ENCODE measurements around the gene HNRNPUL2. TPM values are rescaled to one million over a fixed set of nuclear protein-coding genes. Genes with fewer than 3 reads are reported as not detected.
"Not testable (repeated sequence)": the region's sequence is repeated elsewhere in the genome, so short reads cannot be mapped to it uniquely, and the experiment has no call there.

The HNRNPUL2 gene
- total RNA-seq, 1 experiment from 2014 or later, result 62.9 TPM

DNA sequence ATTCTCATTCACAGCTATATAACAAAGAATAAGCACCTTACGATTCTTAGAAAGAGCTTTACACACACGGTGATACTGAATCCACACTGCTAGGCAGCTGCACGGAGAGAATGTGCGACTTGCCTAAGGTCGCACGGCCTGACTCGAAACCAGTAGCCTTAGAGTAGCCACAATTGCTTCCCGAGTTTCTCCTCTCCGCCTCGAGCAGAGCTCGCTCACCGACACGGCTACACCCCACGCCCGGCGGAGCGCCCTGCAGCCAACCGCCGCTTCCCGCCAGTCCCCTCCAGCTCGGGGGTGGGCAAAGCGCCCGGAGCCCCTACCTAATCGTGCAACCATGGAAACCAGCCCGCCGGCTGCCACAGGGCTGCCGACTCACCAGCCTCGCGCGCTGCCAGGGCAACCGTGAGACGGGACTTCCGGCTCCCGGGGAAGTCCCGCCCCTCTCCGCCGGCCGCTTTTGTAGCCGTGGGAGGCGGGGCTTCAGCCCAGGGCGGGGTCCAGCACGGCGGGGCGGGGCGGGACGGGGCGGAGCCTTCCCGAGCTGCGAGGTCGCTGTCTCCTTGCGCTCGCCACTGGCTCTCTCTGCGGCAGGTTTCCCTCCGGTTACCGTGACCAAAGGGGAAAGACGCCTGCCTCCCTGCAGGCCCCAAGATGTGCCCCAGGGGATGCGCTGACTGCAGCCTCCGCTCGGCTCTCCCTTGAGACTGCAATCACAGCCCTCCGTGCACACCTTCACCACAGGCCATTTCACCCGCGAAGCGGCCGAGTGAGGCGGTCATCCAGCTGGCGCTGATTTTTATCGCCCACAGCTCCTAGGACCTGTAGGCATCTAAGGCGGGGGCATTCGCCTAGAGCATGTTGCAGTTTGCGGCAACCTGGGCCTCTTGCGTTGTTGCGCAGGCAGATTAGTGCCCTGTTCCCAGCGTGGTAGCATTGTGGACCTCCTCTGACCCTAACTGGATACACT lies 21.1 kb downstream of the HNRNPUL2 start:
- Histone ChIP-seq H3K9me3 (no peaks in the 10 kb centered on the region), H3K4me1 (peaks cover 9% of the 10 kb centered on the region; the same call in 1 of the 2 replicates), H3K27me3 (replicated peaks; ENCODE audit: control insufficient read depth, insufficient read depth, low read length) (no peaks in the 10 kb centered on the region), H3K4me3 (ENCODE audit: low read depth, low read length) (peak overlapping the region; percentile 55), H3K36me3 (ENCODE audit: control insufficient read depth, insufficient read depth, low read length) (peaks cover 1% of the 10 kb centered on the region; the same call in 1 of the 2 replicates)
- TSS peak; percentile 20 for BruUV-seq (replicated peaks)
- Mint-ChIP-seq H3K36me3 (ENCODE audit: insufficient read depth, unreplicated experiment) (peaks cover 79% of the 10 kb centered on the region), H3K27ac (ENCODE audit: unreplicated experiment) (peak overlapping the region; percentile 97), H3K4me1 (ENCODE audit: low read depth, unreplicated experiment) (peaks cover 18% of the 10 kb centered on the region), H3K27me3 (ENCODE audit: insufficient read depth, unreplicated experiment) (no peaks in the 10 kb centered on the region), H3K9me3 (ENCODE audit: unreplicated experiment) (no peaks in the 10 kb centered on the region), H3K4me3 (ENCODE audit: unreplicated experiment) (peak overlapping the region; percentile 96)
- ChIA-PET POLR2A (interaction anchor here (0.6 to 1.8 kb wide), 10 partner anchors 21 to 132 kb away, joined by 3 to 18 read pairs (median 5); partner anchors contain the start of genes C11orf98, CSKMT, EEF1G and HNRNPUL2), CTCF (interaction anchor here (0.6 to 1.8 kb wide), 11 partner anchors 12 to 1252 kb away, joined by 3 to 7 read pairs (median 4); partner anchors contain the start of genes B3GAT3, HNRNPUL2, LBHD1 and TAF6L)
- intact Hi-C loops (cut with micrococcal nuclease; ENCODE audit: unreplicated experiment), result no loop called here
- TF ChIP-seq, protein P1, sequence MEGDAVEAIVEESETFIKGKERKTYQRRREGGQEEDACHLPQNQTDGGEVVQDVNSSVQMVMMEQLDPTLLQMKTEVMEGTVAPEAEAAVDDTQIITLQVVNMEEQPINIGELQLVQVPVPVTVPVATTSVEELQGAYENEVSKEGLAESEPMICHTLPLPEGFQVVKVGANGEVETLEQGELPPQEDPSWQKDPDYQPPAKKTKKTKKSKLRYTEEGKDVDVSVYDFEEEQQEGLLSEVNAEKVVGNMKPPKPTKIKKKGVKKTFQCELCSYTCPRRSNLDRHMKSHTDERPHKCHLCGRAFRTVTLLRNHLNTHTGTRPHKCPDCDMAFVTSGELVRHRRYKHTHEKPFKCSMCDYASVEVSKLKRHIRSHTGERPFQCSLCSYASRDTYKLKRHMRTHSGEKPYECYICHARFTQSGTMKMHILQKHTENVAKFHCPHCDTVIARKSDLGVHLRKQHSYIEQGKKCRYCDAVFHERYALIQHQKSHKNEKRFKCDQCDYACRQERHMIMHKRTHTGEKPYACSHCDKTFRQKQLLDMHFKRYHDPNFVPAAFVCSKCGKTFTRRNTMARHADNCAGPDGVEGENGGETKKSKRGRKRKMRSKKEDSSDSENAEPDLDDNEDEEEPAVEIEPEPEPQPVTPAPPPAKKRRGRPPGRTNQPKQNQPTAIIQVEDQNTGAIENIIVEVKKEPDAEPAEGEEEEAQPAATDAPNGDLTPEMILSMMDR (IDR thresholded peaks at IDR 0.05; ENCODE audit: insufficient read depth in 1 of 2, low read depth in 1 of 2, low read length in 1 of 2, severe bottlenecking in 1 of 2, unreplicated experiment in 1 of 2), result no peak
- DNase-seq, result peak; percentile 91 to 95

DNA sequence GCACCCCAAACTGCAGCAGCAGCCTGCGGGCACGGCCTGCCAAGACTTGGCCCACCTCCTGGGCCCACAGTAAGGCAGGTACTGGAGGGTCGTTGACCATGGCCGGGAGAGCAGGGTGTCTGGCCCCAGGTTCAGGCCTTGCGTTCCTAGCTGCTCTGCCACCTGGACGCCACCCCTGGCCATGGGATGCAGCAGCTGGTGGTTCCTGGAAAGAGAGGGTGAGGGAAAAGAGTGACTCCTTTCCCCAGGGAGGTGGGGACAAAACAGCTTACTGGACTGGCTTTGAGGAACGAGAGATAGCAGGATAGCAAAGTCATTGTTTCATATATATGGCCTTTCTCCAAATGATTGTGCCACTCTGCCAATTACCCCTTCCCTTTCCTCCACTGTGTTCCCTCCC lies 21.8 kb downstream of the HNRNPUL2 start:
- peak overlapping the region; percentile 55 for H3K4me3 ChIP-seq (ENCODE audit: low read depth, low read length)
- peaks cover 1% of the 10 kb centered on the region; the same call in 1 of the 2 replicates for H3K36me3 ChIP-seq (ENCODE audit: control insufficient read depth, insufficient read depth, low read length)
- peak overlapping the region; percentile 97 for H3K27ac Mint-ChIP-seq (ENCODE audit: unreplicated experiment)
- no peaks in the 10 kb centered on the region for H3K27me3 Mint-ChIP-seq (ENCODE audit: insufficient read depth, unreplicated experiment)
- peaks cover 9% of the 10 kb centered on the region; the same call in 1 of the 2 replicates for H3K4me1 ChIP-seq
- intact Hi-C loops (cut with micrococcal nuclease; ENCODE audit: unreplicated experiment), result no loop called here
- H3K9me3 ChIP-seq, result no peaks in the 10 kb centered on the region
- no peaks in the 10 kb centered on the region for H3K27me3 ChIP-seq (replicated peaks; ENCODE audit: control insufficient read depth, insufficient read depth, low read length)
- no peak for DNase-seq
- no peaks in the 10 kb centered on the region for H3K9me3 Mint-ChIP-seq (ENCODE audit: unreplicated experiment)
- peaks cover 18% of the 10 kb centered on the region for H3K4me1 Mint-ChIP-seq (ENCODE audit: low read depth, unreplicated experiment)
- H3K36me3 Mint-ChIP-seq (ENCODE audit: insufficient read depth, unreplicated experiment), result peaks cover 77% of the 10 kb centered on the region
- ChIA-PET POLR2A (interaction anchor here (0.6 to 1.8 kb wide), 7 partner anchors 22 to 132 kb away, joined by 5 to 18 read pairs (median 6); partner anchors contain the start of genes C11orf98, CSKMT, EEF1G and HNRNPUL2), CTCF (interaction anchor here (0.6 to 1.8 kb wide), 7 partner anchors 11 to 197 kb away, joined by 3 to 7 read pairs (median 4); partner anchors contain the start of genes B3GAT3, LBHD1, TAF6L and UQCC3)
- TF ChIP-seq, protein P1 (IDR thresholded peaks at IDR 0.05; ENCODE audit: insufficient read depth in 1 of 2, low read depth in 1 of 2, low read length in 1 of 2, severe bottlenecking in 1 of 2, unreplicated experiment in 1 of 2), result no peak
- no TSS peak for BruUV-seq (replicated peaks)
- peak overlapping the region; percentile 96 for H3K4me3 Mint-ChIP-seq (ENCODE audit: unreplicated experiment)

DNA sequence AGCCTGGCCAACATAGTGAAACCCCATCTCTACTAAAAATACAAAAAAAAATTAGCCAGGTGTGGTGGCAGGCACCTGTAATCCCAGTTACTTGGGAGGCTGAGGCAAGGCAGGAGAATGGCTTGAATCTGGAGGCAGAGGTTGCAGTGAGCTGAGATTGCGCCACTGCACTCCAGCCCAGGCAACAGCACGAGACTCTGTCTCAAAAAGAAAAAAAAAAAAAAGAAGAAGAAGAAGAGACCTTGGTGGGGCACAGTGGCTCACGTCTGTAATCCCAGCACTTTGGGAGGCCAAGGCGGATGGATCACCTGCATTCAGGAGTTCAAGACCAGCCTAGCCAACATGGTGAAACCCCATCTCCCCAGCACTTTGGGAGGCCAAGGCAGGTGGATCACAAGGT lies 23.3 kb downstream of the HNRNPUL2 start:
- H3K27me3 ChIP-seq (replicated peaks; ENCODE audit: control insufficient read depth, insufficient read depth, low read length); H3K27ac Mint-ChIP-seq (ENCODE audit: unreplicated experiment); intact Hi-C loops (cut with micrococcal nuclease; ENCODE audit: unreplicated experiment); DNase-seq; POLR2A ChIA-PET; H3K27me3 Mint-ChIP-seq (ENCODE audit: insufficient read depth, unreplicated experiment); H3K9me3 ChIP-seq; H3K9me3 Mint-ChIP-seq (ENCODE audit: unreplicated experiment); H3K36me3 ChIP-seq (ENCODE audit: control insufficient read depth, insufficient read depth, low read length); H3K4me1 ChIP-seq; CTCF ChIA-PET; H3K4me3 ChIP-seq (ENCODE audit: low read depth, low read length); BruUV-seq (replicated peaks); H3K4me3 Mint-ChIP-seq (ENCODE audit: unreplicated experiment): not testable (repeated sequence)
- peaks cover 70% of the 10 kb centered on the region for H3K36me3 Mint-ChIP-seq (ENCODE audit: insufficient read depth, unreplicated experiment)
- H3K4me1 Mint-ChIP-seq (ENCODE audit: low read depth, unreplicated experiment), result peaks cover 18% of the 10 kb centered on the region
